OCI-LY3 (cell line): ENCODE measurements around the gene LILRB2.

ENCODE experiments used
- CTCF ChIP-seq: fragments of 200-600, 300-600 bp; sonication (generic); IDR thresholded peaks from 2 replicates; pipeline ENCODE4 v1.5.1; 2014; ENCODE audit warnings: antibody characterized with exemption, low read length, low read depth
- EZH2phosphoT487 ChIP-seq: fragments of 200-600 bp; shearing (Covaris generic); IDR thresholded peaks from 2 replicates; pipeline ENCODE4 v1.6.1; 2018; ENCODE audit warnings: antibody characterized with exemption, mixed run types, low read depth

GRCh38 chr19:54317965-54318240, 37.0 kb upstream of the LILRB2 start:
- TF ChIP-seq CTCF (no peak), EZH2phosphoT487 (no peak)
